H9 (cell line): Measurements from ENCODE around the gene ARAP2. TPM values are rescaled to one million over a fixed set of nuclear protein-coding genes. Genes with fewer than 3 reads are reported as not detected.

Source experiments
- DNase-seq: peaks from one replicate; pipeline ENCODE4 v3.0.0-alpha.2; 2017
- H2AFZ ChIP-seq: one replicate; pipeline ENCODE4 v1.6.1; 2013; ENCODE audit warnings: mild to moderate bottlenecking, low read length, control low read depth, moderate library complexity
- H2AK5ac ChIP-seq: 2 replicates; pipeline ENCODE4 v1.6.1; 2013; ENCODE audit warnings: low read length, control low read depth, mixed read lengths; ENCODE audit not compliant: insufficient read length
- H2BK120ac ChIP-seq: one replicate; pipeline ENCODE4 v1.6.1; 2013; ENCODE audit warnings: low read depth, mild to moderate bottlenecking, low read length, control low read depth, inconsistent platforms; ENCODE audit not compliant: poor library complexity, severe bottlenecking
- H2BK12ac ChIP-seq: 2 replicates; pipeline ENCODE4 v1.6.1; 2013; ENCODE audit warnings: low read length, control low read depth, mixed read lengths, low read depth; ENCODE audit not compliant: insufficient read length
- H2BK15ac ChIP-seq: 2 replicates; pipeline ENCODE4 v1.6.1; 2013; ENCODE audit warnings: low read depth, low read length, control low read depth
- H2BK20ac ChIP-seq: one replicate; pipeline ENCODE4 v1.6.1; 2013; ENCODE audit warnings: low read depth, mild to moderate bottlenecking, low read length, control low read depth, inconsistent platforms; ENCODE audit not compliant: poor library complexity, severe bottlenecking
- H2BK5ac ChIP-seq: 2 replicates; pipeline ENCODE4 v1.6.1; 2013; ENCODE audit warnings: low read length, control low read depth, mixed read lengths; ENCODE audit not compliant: insufficient read length
- H3K14ac ChIP-seq: 2 replicates; pipeline ENCODE4 v1.6.1; 2013; ENCODE audit warnings: low read length, control low read depth; ENCODE audit not compliant: insufficient read depth
- H3K18ac ChIP-seq: 2 replicates; pipeline ENCODE4 v1.6.1; 2013; ENCODE audit warnings: low read depth, mild to moderate bottlenecking, mixed read lengths, low read length, control low read depth; ENCODE audit not compliant: insufficient read length
- H3K23ac ChIP-seq: 2 replicates; pipeline ENCODE4 v1.6.1; 2013; ENCODE audit warnings: low read length, control low read depth, mixed read lengths, low read depth; ENCODE audit not compliant: insufficient read length
- H3K23me2 ChIP-seq: 2 replicates; pipeline ENCODE4 v1.6.1; 2013; ENCODE audit warnings: low read depth, mild to moderate bottlenecking, mixed read lengths, low read length, control low read depth; ENCODE audit not compliant: insufficient read length, poor library complexity, severe bottlenecking
- H3K27ac ChIP-seq: 2 replicates; pipeline ENCODE4 v1.5.1; 2013; ENCODE audit warnings: low read length, control low read depth, mixed read lengths, low read depth; ENCODE audit not compliant: insufficient read length
- H3K27me3 ChIP-seq: 2 replicates; pipeline ENCODE4 v1.6.1; 2013; ENCODE audit warnings: low read length, control low read depth, inconsistent platforms; ENCODE audit not compliant: insufficient read depth
- H3K4ac ChIP-seq: 2 replicates; pipeline ENCODE4 v1.6.1; 2013; ENCODE audit warnings: low read depth, mild to moderate bottlenecking, control low read depth, inconsistent platforms, low read length, moderate library complexity
- H3K4me1 ChIP-seq: 2 replicates; pipeline ENCODE4 v1.6.1; 2013; ENCODE audit warnings: low read length, control low read depth, inconsistent platforms; ENCODE audit not compliant: insufficient read depth
- H3K4me2 ChIP-seq: 2 replicates; pipeline ENCODE4 v1.6.1; 2013; ENCODE audit warnings: low read length, control low read depth, mixed read lengths; ENCODE audit not compliant: insufficient read length, insufficient read depth
- H3K56ac ChIP-seq: 2 replicates; pipeline ENCODE4 v1.6.1; 2013; ENCODE audit warnings: low read depth, mild to moderate bottlenecking, mixed read lengths, low read length, control low read depth; ENCODE audit not compliant: insufficient read length
- H3K79me1 ChIP-seq: 2 replicates; pipeline ENCODE4 v1.6.1; 2013; ENCODE audit warnings: low read depth, mild to moderate bottlenecking, moderate library complexity, low read length, control low read depth, inconsistent platforms; ENCODE audit not compliant: insufficient read depth, poor library complexity, severe bottlenecking
- H3K79me2 ChIP-seq: 2 replicates; pipeline ENCODE4 v1.6.1; 2013; ENCODE audit warnings: low read length, control low read depth, inconsistent platforms; ENCODE audit not compliant: insufficient read depth
- H3K9ac ChIP-seq: 2 replicates; pipeline ENCODE4 v1.6.1; 2013; ENCODE audit warnings: low read length, control low read depth, mixed read lengths; ENCODE audit not compliant: insufficient read length; ENCODE audit errors: extremely low read depth
- H3K9me3 ChIP-seq: one replicate; pipeline ENCODE4 v1.6.1; 2013; ENCODE audit warnings: low read depth, low read length, inconsistent platforms; ENCODE audit not compliant: control insufficient read depth
- H3T11ph ChIP-seq: one replicate; pipeline ENCODE4 v1.6.1; 2013; ENCODE audit warnings: mild to moderate bottlenecking, low read length, control low read depth, inconsistent platforms
- H4K20me1 ChIP-seq: one replicate; pipeline ENCODE4 v1.6.1; 2013; ENCODE audit not compliant: control insufficient read depth, insufficient read length, insufficient read depth
- H4K5ac ChIP-seq: 2 replicates; pipeline ENCODE4 v1.6.1; 2013; ENCODE audit warnings: low read depth, mild to moderate bottlenecking, mixed read lengths, low read length, control low read depth; ENCODE audit not compliant: insufficient read length
- H4K8ac ChIP-seq: replicated peaks from 2 replicates; pipeline ENCODE4 v1.6.1; 2013; ENCODE audit warnings: low read length, control low read depth, mixed read lengths, low read depth; ENCODE audit not compliant: insufficient read length
- H4K91ac ChIP-seq: 2 replicates; pipeline ENCODE4 v1.6.1; 2013; ENCODE audit warnings: low read depth, mild to moderate bottlenecking, moderate library complexity, mixed read lengths, low read length, control low read depth; ENCODE audit not compliant: insufficient read length
- H3K27ac Mint-ChIP-seq, 3 experiments: 2 replicates in 2 of 3; 3 replicates in 1 of 3; pipeline ENCODE4 v1.8.0; 2020 to 2021; ENCODE audit warnings: mixed read lengths in 3 of 3, mild to moderate bottlenecking in 1 of 3, moderate library complexity in 1 of 3
- H3K27me3 Mint-ChIP-seq: 2 replicates; pipeline ENCODE4 v1.8.0; 2021; ENCODE audit warnings: low read depth, mild to moderate bottlenecking, moderate library complexity, mixed read lengths
- H3K36me3 Mint-ChIP-seq, 3 experiments: 2 replicates in 2 of 3; 3 replicates in 1 of 3; pipeline ENCODE4 v1.8.0; 2020 to 2021; ENCODE audit warnings: low read depth in 3 of 3, mixed read lengths in 3 of 3; ENCODE audit not compliant: insufficient read depth in 1 of 3
- H3K4me1 Mint-ChIP-seq, 2 experiments: 2 replicates each; pipeline ENCODE4 v1.8.0; 2020; ENCODE audit warnings: mixed read lengths in 2 of 2
- H3K4me3 Mint-ChIP-seq, 2 experiments: 2 replicates in 1 of 2; 3 replicates in 1 of 2; pipeline ENCODE4 v1.8.0; 2020 to 2021; ENCODE audit warnings: mild to moderate bottlenecking in 2 of 2, mixed read lengths in 2 of 2, moderate library complexity in 1 of 2
- H3K9me3 Mint-ChIP-seq, 2 experiments: 2 replicates in 1 of 2; 3 replicates in 1 of 2; pipeline ENCODE4 v1.8.0; 2020; ENCODE audit warnings: mild to moderate bottlenecking in 2 of 2, mixed read lengths in 2 of 2, moderate library complexity in 1 of 2
- CTCF ChIP-seq: fragments of 200-600 bp; sonication (generic); conservative IDR thresholded peaks from 3 replicates; pipeline ENCODE4 v1.8.0; 2021; ENCODE audit warnings: antibody characterized with exemption, mild to moderate bottlenecking
- WGBS: extraction: QIAGEN DNeasy Blood & Tissue Kit; methylation state at CpG from one replicate; pipeline ENCODE4 v1.1.7; 2013; ENCODE audit warnings: missing lambda C conversion rate, low lambda C conversion rate, mixed read lengths; ENCODE audit not compliant: insufficient read length; ENCODE audit errors: extremely low coverage; 5-methylcytosine and 5-hydroxymethylcytosine counted together
- total RNA-seq: library from RNA; stranded (reverse); gene quantifications from 2 replicates; pipeline ENCODE4 v1.2.1, GENCODE V29; 2021

ARAP2 gene
- total RNA-seq, 1 experiment from 2014 or later = 6.3 TPM

DNA sequence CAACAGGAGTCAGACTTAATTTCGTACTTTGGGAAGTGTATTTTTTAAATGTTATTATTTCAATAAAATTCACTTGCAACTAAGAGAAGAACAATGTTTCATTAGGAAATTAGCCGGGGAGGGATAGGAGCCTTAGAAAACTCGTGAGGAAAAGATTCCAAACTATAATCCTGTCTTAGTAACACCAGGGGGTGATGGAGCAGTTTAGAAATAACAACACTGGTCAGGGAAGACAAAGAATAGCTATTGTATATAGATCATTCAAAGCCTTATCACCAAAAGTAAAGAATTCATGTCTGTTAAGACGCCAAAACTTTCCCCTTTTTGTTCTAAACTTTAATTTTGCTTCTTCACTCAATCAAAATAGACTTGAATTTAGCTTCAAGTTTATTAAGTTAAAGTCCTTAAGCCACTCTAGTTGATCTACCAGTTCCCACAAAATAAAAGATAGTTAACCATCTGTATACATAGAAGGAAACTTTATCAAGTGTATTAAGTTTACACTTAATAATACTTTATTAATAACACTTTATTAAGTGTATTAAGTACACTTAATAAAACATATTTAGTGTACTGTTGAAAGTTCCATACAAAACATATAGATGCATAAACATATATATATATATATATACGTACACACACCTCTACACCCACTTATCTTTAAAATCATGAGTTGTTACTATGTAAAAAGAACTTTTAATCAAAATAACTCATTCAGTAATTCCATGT, 60.5 kb downstream of the ARAP2 start:
- H3K4me1 ChIP-seq = no peaks in the 10 kb centered on the region
- H2BK15ac ChIP-seq = no peak overlapping the region
- TF ChIP-seq CTCF = no peak
- no peak overlapping the region for H3K27ac ChIP-seq
- Mint-ChIP-seq H3K4me1 (peaks cover 7 to 8% of the 10 kb centered on the region in 2 experiments), H3K9me3 (no peaks in the 10 kb centered on the region), H3K27me3 (no peaks in the 10 kb centered on the region), H3K27ac (no peak overlapping the region; a peak in 1 of 7 replicates), H3K36me3 (no peaks in the 10 kb centered on the region), H3K4me3 (no peak overlapping the region)
- no peak for DNase-seq
- no peak overlapping the region for H3K4me2 ChIP-seq
- H3K18ac ChIP-seq = no peak overlapping the region
- no peaks in the 10 kb centered on the region for H3K9me3 ChIP-seq
- no peak overlapping the region for H2BK20ac ChIP-seq
- no peak overlapping the region for H4K5ac ChIP-seq
- no peaks in the 10 kb centered on the region for H3K79me2 ChIP-seq
- no peak overlapping the region for H2BK5ac ChIP-seq
- no peak overlapping the region for H3K23ac ChIP-seq
- no peaks in the 10 kb centered on the region for H3K79me1 ChIP-seq
- H3K14ac ChIP-seq = no peak overlapping the region
- WGBS = no CpG with 5 or more reads among the region's 5 CpGs
- no peak overlapping the region for H4K8ac ChIP-seq
- no peak overlapping the region for H2AK5ac ChIP-seq
- H3K9ac ChIP-seq = no peak overlapping the region
- no peaks in the 10 kb centered on the region for H3K27me3 ChIP-seq
- H4K91ac ChIP-seq = no peak overlapping the region
- H2BK120ac ChIP-seq = no peak overlapping the region
- H3K4ac ChIP-seq = no peak overlapping the region
- H3K23me2 ChIP-seq = no peaks in the 10 kb centered on the region
- no peak overlapping the region for H3K56ac ChIP-seq
- H2BK12ac ChIP-seq = no peak overlapping the region
- no peaks in the 10 kb centered on the region for H4K20me1 ChIP-seq
- no peak overlapping the region for H2AFZ ChIP-seq
- no peak overlapping the region for H3T11ph ChIP-seq
